ENCODE data around the gene AFAP1L1. TPM values are rescaled to one million over a fixed set of nuclear protein-coding genes. Genes with fewer than 3 reads are reported as not detected.

AFAP1L1 gene
- total and polyA plus RNA-seq, 4 donors = 2.1 to 11.6 (median 4.0) TPM

- TF ChIP-seq REST (IDR thresholded peaks at IDR 0.05) (no peak), ATF3 (IDR thresholded peaks at IDR 0.05) (no peak)
These were observed 86.6 kb downstream of the AFAP1L1 start (continued) for GRCh38 chr5:149358294-149358651.

- no peak for TF ChIP-seq RAD21 (IDR thresholded peaks at IDR 0.05)
- TF ChIP-seq YY1 (IDR thresholded peaks at IDR 0.05) = no peak
- TF ChIP-seq TAF1 (conservative IDR thresholded peaks at IDR 0.05) = no peak
- no peak for TF ChIP-seq EGR1 (IDR thresholded peaks at IDR 0.05; ENCODE audit: low read depth in 2 of 2)
- TF ChIP-seq HNF4A (conservative IDR thresholded peaks at IDR 0.05) = no peak
- no peaks in the 10 kb centered on the region for H3K9me3 ChIP-seq (ENCODE audit: control insufficient read depth in 4 of 4, low read length in 3 of 4)
- H3K36me3 ChIP-seq (ENCODE audit: control insufficient read depth in 4 of 4, insufficient read depth in 3 of 4, low read depth in 1 of 4, low read length in 3 of 4) = peaks cover 0 to 5% (median 0%) of the 10 kb centered on the region in 4 donors
- no peak overlapping the region for H3K4me3 ChIP-seq (ENCODE audit: low read depth in 1 of 3, low read length in 3 of 3)
- WGBS = 90% methylated on average over 8 of the region's 8 CpGs
- H3K27me3 ChIP-seq (ENCODE audit: control insufficient read depth in 4 of 4, insufficient read depth in 4 of 4, low read length in 3 of 4) = no peaks in the 10 kb centered on the region
- H3K27ac ChIP-seq (ENCODE audit: low read depth in 1 of 2, low read length in 2 of 2) = no peak overlapping the region
- peaks cover 2 to 10% (median 5%) of the 10 kb centered on the region in 4 donors for H3K4me1 ChIP-seq (ENCODE audit: control insufficient read depth in 4 of 4, insufficient read depth in 4 of 4, low read length in 3 of 4)
- no peak overlapping the region for H3K9ac ChIP-seq (ENCODE audit: low read depth in 1 of 2, low read length in 2 of 2)
- DNase-seq (ENCODE audit: low spot score) = no peak
These were observed 87.3 kb downstream of the AFAP1L1 start for GRCh38 chr5:149358868-149359495.

- no peak for DNase-seq (ENCODE audit: low spot score)
- no peak overlapping the region for H3K9ac ChIP-seq (ENCODE audit: low read depth in 1 of 2, low read length in 2 of 2)
- H3K36me3 ChIP-seq (ENCODE audit: control insufficient read depth in 4 of 4, insufficient read depth in 3 of 4, low read depth in 1 of 4, low read length in 3 of 4) = no peaks in the 10 kb centered on the region
- no peaks in the 10 kb centered on the region for H3K27me3 ChIP-seq (ENCODE audit: control insufficient read depth in 4 of 4, insufficient read depth in 4 of 4, low read length in 3 of 4)
- no peak overlapping the region for H3K4me3 ChIP-seq (ENCODE audit: low read depth in 1 of 3, low read length in 3 of 3)
- peaks cover 2 to 10% (median 5%) of the 10 kb centered on the region in 4 donors for H3K4me1 ChIP-seq (ENCODE audit: control insufficient read depth in 4 of 4, insufficient read depth in 4 of 4, low read length in 3 of 4)
- TF ChIP-seq TAF1 (conservative IDR thresholded peaks at IDR 0.05) (no peak), FOXA1 (IDR thresholded peaks at IDR 0.05) (no peak), NR2F2 (IDR thresholded peaks at IDR 0.05) (no peak), HNF4G (IDR thresholded peaks at IDR 0.05) (no peak), HNF4A (conservative IDR thresholded peaks at IDR 0.05) (no peak), RAD21 (IDR thresholded peaks at IDR 0.05) (no peak), SP1 (IDR thresholded peaks at IDR 0.05) (no peak), CTCF (IDR thresholded peaks at IDR 0.05; ENCODE audit: low read depth, low read length, missing input control) (no peak), RXRA (IDR thresholded peaks at IDR 0.05) (no peak), JUND (IDR thresholded peaks at IDR 0.05) (no peak)
- H3K9me3 ChIP-seq (ENCODE audit: control insufficient read depth in 4 of 4, low read length in 3 of 4) = no peaks in the 10 kb centered on the region
- no peak overlapping the region for H3K27ac ChIP-seq (ENCODE audit: low read depth in 1 of 2, low read length in 2 of 2)
- WGBS = 79% methylated on average over 1 of the region's 1 CpG
These were observed 88.6 kb downstream of the AFAP1L1 start for GRCh38 chr5:149360272-149360671.

Measured in liver (tissue), 9 donors.